Measurements from ENCODE around the gene ZNF134.

Gene ZNF134

DNA sequence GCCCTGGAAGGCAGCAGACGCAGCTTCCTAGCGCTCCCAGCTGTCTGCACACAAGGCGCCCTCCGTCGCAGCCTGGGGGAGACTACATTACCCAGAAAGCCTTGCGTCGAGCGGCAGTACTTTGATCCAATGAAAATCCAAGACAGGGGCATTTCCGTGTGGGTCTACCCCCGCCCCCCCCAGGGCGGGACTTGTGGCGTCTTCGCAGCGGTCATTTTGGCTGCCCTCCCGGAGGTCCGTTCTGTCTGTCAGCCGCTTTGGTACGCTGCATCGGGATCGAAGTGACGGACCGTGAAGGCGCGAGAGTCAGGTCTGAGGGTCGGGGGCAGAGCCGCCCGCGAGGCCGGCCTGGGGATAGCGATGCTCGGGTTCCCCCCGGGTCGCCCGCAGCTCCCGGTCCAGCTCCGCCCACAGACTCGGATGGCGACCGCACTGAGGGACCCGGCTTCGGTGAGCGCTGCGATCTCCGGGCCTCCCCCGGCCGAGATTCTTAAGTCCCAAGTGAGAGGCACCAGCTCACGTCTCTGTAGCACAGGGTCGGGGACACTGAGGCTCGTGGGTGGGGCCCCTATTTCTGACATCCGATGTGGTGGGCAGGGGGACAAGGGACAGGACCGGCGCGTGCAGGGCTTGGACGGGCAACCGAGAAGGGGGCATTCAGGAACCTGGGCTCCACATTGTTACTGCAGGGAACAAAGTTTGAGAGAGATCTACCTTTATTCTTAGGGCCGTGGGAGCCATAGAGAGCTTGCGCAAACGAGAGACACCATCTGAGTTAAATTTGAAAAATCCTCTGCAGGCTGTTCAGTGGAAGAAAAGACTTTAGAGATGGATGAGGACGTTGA, 19.2 kb downstream of the ZNF134 start, which contains the start of gene ZNF211 (continued):
- no peak for TF ChIP-seq ZNF311 (tag by site-specific recombination; IDR thresholded peaks at IDR 0.05; ENCODE audit: borderline replicate concordance)
- TF ChIP-seq ZNF501 (tag by site-specific recombination; IDR thresholded peaks at IDR 0.05), result 0 out of 2 replicates have a peak, but pooled peaks have one; percentile 42
- TF ChIP-seq ZNF843 (tag by site-specific recombination; IDR thresholded peaks at IDR 0.05), result no peak
- no peak for TF ChIP-seq ZNF174 (tag by site-specific recombination; IDR thresholded peaks at IDR 0.05)
- no peak for TF ChIP-seq ZFP69B (tag by site-specific recombination; IDR thresholded peaks at IDR 0.05)
- TF ChIP-seq ZNF48 (tag by site-specific recombination; IDR thresholded peaks at IDR 0.05), result no peak
- peak; percentile 74 for TF ChIP-seq GLIS1 (tag by site-specific recombination; IDR thresholded peaks at IDR 0.05)
- TF ChIP-seq ZNF561 (tag by site-specific recombination; IDR thresholded peaks at IDR 0.05; ENCODE audit: borderline replicate concordance), result no peak
- TF ChIP-seq ZNF777 (tag by site-specific recombination; IDR thresholded peaks at IDR 0.05; ENCODE audit: borderline replicate concordance), result no peak
- TF ChIP-seq ZNF626 (tag by site-specific recombination; IDR thresholded peaks at IDR 0.05), result no peak
- TF ChIP-seq KLF16 (tag by site-specific recombination; IDR thresholded peaks at IDR 0.05), result peak; percentile 84; the same call in 1 of the 2 replicates
- TF ChIP-seq, protein P1, sequence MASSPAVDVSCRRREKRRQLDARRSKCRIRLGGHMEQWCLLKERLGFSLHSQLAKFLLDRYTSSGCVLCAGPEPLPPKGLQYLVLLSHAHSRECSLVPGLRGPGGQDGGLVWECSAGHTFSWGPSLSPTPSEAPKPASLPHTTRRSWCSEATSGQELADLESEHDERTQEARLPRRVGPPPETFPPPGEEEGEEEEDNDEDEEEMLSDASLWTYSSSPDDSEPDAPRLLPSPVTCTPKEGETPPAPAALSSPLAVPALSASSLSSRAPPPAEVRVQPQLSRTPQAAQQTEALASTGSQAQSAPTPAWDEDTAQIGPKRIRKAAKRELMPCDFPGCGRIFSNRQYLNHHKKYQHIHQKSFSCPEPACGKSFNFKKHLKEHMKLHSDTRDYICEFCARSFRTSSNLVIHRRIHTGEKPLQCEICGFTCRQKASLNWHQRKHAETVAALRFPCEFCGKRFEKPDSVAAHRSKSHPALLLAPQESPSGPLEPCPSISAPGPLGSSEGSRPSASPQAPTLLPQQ (tag by site-specific recombination; IDR thresholded peaks at IDR 0.05), result no peak
- no peak for TF ChIP-seq ZNF658 (tag by site-specific recombination; IDR thresholded peaks at IDR 0.05)
- TF ChIP-seq ZNF549 (tag by site-specific recombination; IDR thresholded peaks at IDR 0.05), result no peak
- TF ChIP-seq YY1 (tag by site-specific recombination; IDR thresholded peaks at IDR 0.05), result peak; percentile 62; the same call in 1 of the 2 replicates
- TF ChIP-seq HOXC10 (CRISPR knock-in tag; IDR thresholded peaks at IDR 0.05), result peak; percentile 92; the same call in 1 of the 2 replicates
- no peak for TF ChIP-seq ZNF169 (tag by site-specific recombination; IDR thresholded peaks at IDR 0.05)
- TF ChIP-seq, protein P2, sequence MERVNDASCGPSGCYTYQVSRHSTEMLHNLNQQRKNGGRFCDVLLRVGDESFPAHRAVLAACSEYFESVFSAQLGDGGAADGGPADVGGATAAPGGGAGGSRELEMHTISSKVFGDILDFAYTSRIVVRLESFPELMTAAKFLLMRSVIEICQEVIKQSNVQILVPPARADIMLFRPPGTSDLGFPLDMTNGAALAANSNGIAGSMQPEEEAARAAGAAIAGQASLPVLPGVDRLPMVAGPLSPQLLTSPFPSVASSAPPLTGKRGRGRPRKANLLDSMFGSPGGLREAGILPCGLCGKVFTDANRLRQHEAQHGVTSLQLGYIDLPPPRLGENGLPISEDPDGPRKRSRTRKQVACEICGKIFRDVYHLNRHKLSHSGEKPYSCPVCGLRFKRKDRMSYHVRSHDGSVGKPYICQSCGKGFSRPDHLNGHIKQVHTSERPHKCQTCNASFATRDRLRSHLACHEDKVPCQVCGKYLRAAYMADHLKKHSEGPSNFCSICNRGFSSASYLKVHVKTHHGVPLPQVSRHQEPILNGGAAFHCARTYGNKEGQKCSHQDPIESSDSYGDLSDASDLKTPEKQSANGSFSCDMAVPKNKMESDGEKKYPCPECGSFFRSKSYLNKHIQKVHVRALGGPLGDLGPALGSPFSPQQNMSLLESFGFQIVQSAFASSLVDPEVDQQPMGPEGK (tag by site-specific recombination; IDR thresholded peaks at IDR 0.05), result peak; percentile 96
- peak; percentile 16; the same call in 1 of the 2 replicates for TF ChIP-seq ZNF324 (tag by site-specific recombination; IDR thresholded peaks at IDR 0.05)
- peak; percentile 98 for TF ChIP-seq SP3 (tag by site-specific recombination; IDR thresholded peaks at IDR 0.05)
- TF ChIP-seq ZBTB20 (tag by site-specific recombination; IDR thresholded peaks at IDR 0.05), result peak; percentile 62; the same call in 1 of the 2 replicates
- no peak for TF ChIP-seq ZNF629 (tag by site-specific recombination; IDR thresholded peaks at IDR 0.05)

DNA sequence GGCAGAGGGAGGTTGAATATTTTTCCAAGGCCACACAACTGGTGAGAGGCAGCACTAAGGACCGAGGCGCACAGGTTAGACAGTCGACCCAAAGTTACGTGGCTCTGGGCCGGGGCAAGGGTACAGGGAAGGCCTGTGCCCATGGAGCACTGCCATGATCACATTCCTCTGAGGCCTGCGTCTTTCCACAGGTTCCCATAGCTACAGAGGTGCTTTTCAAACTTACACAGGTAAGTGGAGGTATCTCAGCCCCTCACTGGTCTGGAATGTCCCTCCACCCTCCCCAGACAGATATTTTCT, 19.7 kb downstream of the ZNF134 start:
- Histone ChIP-seq H3K36me3 (ENCODE audit: control insufficient read depth in 2 of 2, insufficient read depth in 1 of 2, low read length in 2 of 2) (peaks cover 33 to 41% of the 10 kb centered on the region in 2 experiments), H3K4me3 (ENCODE audit: low read depth, low read length) (peak overlapping the region; percentile 80), H3K27ac (ENCODE audit: extremely low read depth, low read depth, low read length) (no peak overlapping the region; the same call in 1 of the 2 replicates), H3K9me3 (ENCODE audit: control insufficient read depth, insufficient read depth, low read depth, low read length) (no peaks in the 10 kb centered on the region; the same call in 1 of the 2 replicates), H3K4me1 (ENCODE audit: control insufficient read depth, insufficient read depth, low read length) (0 out of 2 replicates have a peak, but pooled peaks cover 2% of the 10 kb centered on the region)
- TF ChIP-seq ZNF530 (tag by site-specific recombination; IDR thresholded peaks at IDR 0.05; ENCODE audit: low read depth) (no peak), ZBTB48 (tag by site-specific recombination; IDR thresholded peaks at IDR 0.05) (no peak), SCRT1 (tag by site-specific recombination; IDR thresholded peaks at IDR 0.05; ENCODE audit: borderline replicate concordance) (no peak), ZNF600 (tag by site-specific recombination; IDR thresholded peaks at IDR 0.05) (no peak), ZNF311 (tag by site-specific recombination; IDR thresholded peaks at IDR 0.05; ENCODE audit: borderline replicate concordance) (no peak), ZNF48 (tag by site-specific recombination; IDR thresholded peaks at IDR 0.05) (no peak)
- TF ChIP-seq, protein P3, sequence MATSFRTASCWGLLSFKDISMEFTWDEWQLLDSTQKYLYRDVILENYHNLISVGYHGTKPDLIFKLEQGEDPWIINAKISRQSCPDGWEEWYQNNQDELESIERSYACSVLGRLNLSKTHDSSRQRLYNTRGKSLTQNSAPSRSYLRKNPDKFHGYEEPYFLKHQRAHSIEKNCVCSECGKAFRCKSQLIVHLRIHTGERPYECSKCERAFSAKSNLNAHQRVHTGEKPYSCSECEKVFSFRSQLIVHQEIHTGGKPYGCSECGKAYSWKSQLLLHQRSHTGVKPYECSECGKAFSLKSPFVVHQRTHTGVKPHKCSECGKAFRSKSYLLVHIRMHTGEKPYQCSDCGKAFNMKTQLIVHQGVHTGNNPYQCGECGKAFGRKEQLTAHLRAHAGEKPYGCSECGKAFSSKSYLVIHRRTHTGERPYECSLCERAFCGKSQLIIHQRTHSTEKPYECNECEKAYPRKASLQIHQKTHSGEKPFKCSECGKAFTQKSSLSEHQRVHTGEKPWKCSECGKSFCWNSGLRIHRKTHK (tag by site-specific recombination; IDR thresholded peaks at IDR 0.05), result no peak
- POLR2A ChIA-PET, result interaction anchor here (0.5 to 2.5 kb wide), 4 partner anchors 24 to 55 kb away, joined by 3 to 10 read pairs (median 6); partner anchors contain the start of genes ZNF416 and ZNF551
- CTCF ChIA-PET, result interaction anchor here (1.1 kb wide), 1 partner anchor 29 kb away, joined by 3 read pairs; no protein-coding TSS in a partner anchor

All from HEK293 (cell line).